HG03460 (cell line): ENCODE data around the gene FBXL17.

Experiments
- ATAC-seq: cut with Tn5 transposase; IDR thresholded peaks from one replicate; pipeline ENCODE4 v1.9.1; 2021; ENCODE audit not compliant: unreplicated experiment

Gene FBXL17

GRCh38 chr5:108375768-108376167 lies 6.1 kb downstream of the FBXL17 start:
- no peak for ATAC-seq

- ATAC-seq: no peak
Observed at GRCh38 chr5:108373426-108373825, 8.5 kb downstream of the FBXL17 start.

GRCh38 chr5:108372369-108372768 lies 9.5 kb downstream of the FBXL17 start:
- ATAC-seq: no peak

GRCh38 chr5:108371263-108371662 lies 10.6 kb downstream of the FBXL17 start:
- ATAC-seq: no peak

- no peak for ATAC-seq
Observed at GRCh38 chr5:108369167-108369566, 12.7 kb downstream of the FBXL17 start.

- no peak for ATAC-seq
Observed at GRCh38 chr5:108367679-108368334, 14.1 kb downstream of the FBXL17 start.

GRCh38 chr5:108366500-108366899 lies 15.4 kb downstream of the FBXL17 start:
- ATAC-seq: no peak

GRCh38 chr5:108361771-108362170 lies 20.1 kb downstream of the FBXL17 start:
- ATAC-seq: no peak

- ATAC-seq: no peak
Observed at GRCh38 chr5:108361239-108361638, 20.7 kb downstream of the FBXL17 start.

GRCh38 chr5:108360280-108360679 lies 21.6 kb downstream of the FBXL17 start:
- ATAC-seq: no peak

- no peak for ATAC-seq
Observed at GRCh38 chr5:108356286-108356685, 25.6 kb downstream of the FBXL17 start.

GRCh38 chr5:108353087-108353486 lies 28.8 kb downstream of the FBXL17 start:
- no peak for ATAC-seq

GRCh38 chr5:108345541-108346171 lies 36.2 kb downstream of the FBXL17 start:
- peak; percentile 77 for ATAC-seq

- ATAC-seq: no peak
Observed at GRCh38 chr5:108344103-108344822, 37.6 kb downstream of the FBXL17 start.

GRCh38 chr5:108341866-108342265 lies 40.0 kb downstream of the FBXL17 start:
- ATAC-seq: no peak

- ATAC-seq: no peak
Observed at GRCh38 chr5:108340131-108340530, 41.8 kb downstream of the FBXL17 start.

- no peak for ATAC-seq
Observed at GRCh38 chr5:108339220-108339619, 42.7 kb downstream of the FBXL17 start.

GRCh38 chr5:108334225-108334624 lies 47.7 kb downstream of the FBXL17 start:
- ATAC-seq: no peak

GRCh38 chr5:108326982-108327381 lies 54.9 kb downstream of the FBXL17 start:
- no peak for ATAC-seq

GRCh38 chr5:108324886-108325285 lies 57.0 kb downstream of the FBXL17 start:
- ATAC-seq: no peak

- no peak for ATAC-seq
Observed at GRCh38 chr5:108321341-108321740, 60.6 kb downstream of the FBXL17 start.

GRCh38 chr5:108320231-108320630 lies 61.7 kb downstream of the FBXL17 start:
- ATAC-seq: no peak
